Measurements from ENCODE around the gene C9orf72.

The C9orf72 gene

GRCh38 chr9:27534131-27534530 lies 39.1 kb downstream of the C9orf72 start:
- Histone ChIP-seq H3K9ac (no peak overlapping the region), H3K79me2 (no peaks in the 10 kb centered on the region), H3K4me3 (ENCODE audit: low read depth, low read length) (no peak overlapping the region), H3K36me3 (ENCODE audit: control insufficient read depth, insufficient read depth, low read length) (no peaks in the 10 kb centered on the region), H2AFZ (no peak overlapping the region), H3K4me1 (no peaks in the 10 kb centered on the region), H3K4me2 (ENCODE audit: low read length) (no peak overlapping the region), H3K27me3 (ENCODE audit: control insufficient read depth, insufficient read depth, low read length) (no peaks in the 10 kb centered on the region), H3K27ac (no peak overlapping the region), H3K9me3 (ENCODE audit: control insufficient read depth, low read length) (no peaks in the 10 kb centered on the region)
- no peak for TF ChIP-seq CTCF (IDR thresholded peaks at IDR 0.05)

GRCh38 chr9:27533311-27533710 lies 40.0 kb downstream of the C9orf72 start:
- H3K4me3 ChIP-seq (ENCODE audit: low read depth, low read length), result no peak overlapping the region
- H3K36me3 ChIP-seq (ENCODE audit: control insufficient read depth, insufficient read depth, low read length), result no peaks in the 10 kb centered on the region
- no peaks in the 10 kb centered on the region for H3K27me3 ChIP-seq (ENCODE audit: control insufficient read depth, insufficient read depth, low read length)
- H3K27ac ChIP-seq, result no peak overlapping the region
- H3K9ac ChIP-seq, result no peak overlapping the region
- no peaks in the 10 kb centered on the region for H3K4me1 ChIP-seq
- H2AFZ ChIP-seq, result no peak overlapping the region
- TF ChIP-seq CTCF (IDR thresholded peaks at IDR 0.05), result no peak
- no peak overlapping the region for H3K4me2 ChIP-seq (ENCODE audit: low read length)
- H3K9me3 ChIP-seq (ENCODE audit: control insufficient read depth, low read length), result no peaks in the 10 kb centered on the region
- no peaks in the 10 kb centered on the region for H3K79me2 ChIP-seq

- Histone ChIP-seq H3K36me3 (ENCODE audit: control insufficient read depth, insufficient read depth, low read length) (no peaks in the 10 kb centered on the region), H3K27ac (no peak overlapping the region), H3K9ac (no peak overlapping the region), H3K4me3 (ENCODE audit: low read depth, low read length) (no peak overlapping the region), H3K27me3 (ENCODE audit: control insufficient read depth, insufficient read depth, low read length) (no peaks in the 10 kb centered on the region), H3K4me2 (ENCODE audit: low read length) (no peak overlapping the region), H2AFZ (no peak overlapping the region), H3K4me1 (no peaks in the 10 kb centered on the region), H3K9me3 (ENCODE audit: control insufficient read depth, low read length) (no peaks in the 10 kb centered on the region), H3K79me2 (no peaks in the 10 kb centered on the region)
- TF ChIP-seq CTCF (IDR thresholded peaks at IDR 0.05), result no peak
Measured at GRCh38 chr9:27532046-27532445, 41.2 kb downstream of the C9orf72 start.

GRCh38 chr9:27530915-27531755 lies 42.1 kb downstream of the C9orf72 start:
- no peaks in the 10 kb centered on the region for H3K36me3 ChIP-seq (ENCODE audit: control insufficient read depth, insufficient read depth, low read length)
- no peaks in the 10 kb centered on the region for H3K79me2 ChIP-seq
- H3K27me3 ChIP-seq (ENCODE audit: control insufficient read depth, insufficient read depth, low read length), result no peaks in the 10 kb centered on the region
- no peak overlapping the region for H3K4me2 ChIP-seq (ENCODE audit: low read length)
- H3K4me1 ChIP-seq, result no peaks in the 10 kb centered on the region
- no peak overlapping the region for H3K4me3 ChIP-seq (ENCODE audit: low read depth, low read length)
- no peak for TF ChIP-seq CTCF (IDR thresholded peaks at IDR 0.05)
- H2AFZ ChIP-seq, result no peak overlapping the region
- no peak overlapping the region for H3K9ac ChIP-seq
- no peaks in the 10 kb centered on the region for H3K9me3 ChIP-seq (ENCODE audit: control insufficient read depth, low read length)
- no peak overlapping the region for H3K27ac ChIP-seq
